Ovary (tissue), 9 donors: ENCODE results near the gene MED26. TPM values are rescaled to one million over a fixed set of nuclear protein-coding genes. Genes with fewer than 3 reads are reported as not detected.

ENCODE experiments used
- DNase-seq, 5 donors: peaks; one replicate each; pipeline ENCODE4 v3.0.0-alpha.2; 2019 to 2020
- H3K27ac ChIP-seq, 2 donors: fragments of 200-600 bp; one replicate each; pipeline versions ENCODE4 v1.5.1 to v1.8.0; 2019 to 2022
- H3K27me3 ChIP-seq: fragments of 200-600 bp; one replicate; pipeline ENCODE4 v1.8.0; 2022
- H3K36me3 ChIP-seq: fragments of 200-600 bp; sonication (generic); one replicate; pipeline ENCODE4 v1.5.1; 2019
- H3K4me1 ChIP-seq: one replicate; pipeline ENCODE4 v1.8.1; 2013; ENCODE audit warnings: mild to moderate bottlenecking, moderate library complexity; ENCODE audit not compliant: insufficient read depth
- H3K4me3 ChIP-seq: fragments of 200-600 bp; sonication (generic); one replicate; pipeline ENCODE4 v1.5.1; 2017
- H3K9me3 ChIP-seq, 2 donors: fragments of 200-600 bp in 1 of 2; sonication (generic) in 1 of 2; one replicate each; pipeline versions ENCODE4 v1.5.1 to v1.8.1; 2013 to 2019; ENCODE audit warnings: mild to moderate bottlenecking in 1 of 2, moderate library complexity in 1 of 2
- EP300 ChIP-seq: sonication (generic); formaldehyde crosslinking; IDR thresholded peaks from one replicate; pipeline ENCODE4 v1.6.1; 2017; ENCODE audit warnings: antibody characterized with exemption
- POLR2A ChIP-seq: fragments of 450-650 bp; IDR thresholded peaks from one replicate; pipeline ENCODE4 v1.6.1; 2017; ENCODE audit warnings: antibody characterized with exemption, mild to moderate bottlenecking, moderate library complexity
- WGBS, 3 donors: extraction: QIAGEN DNeasy Blood & Tissue Kit in 1 of 3; methylation state at CpG; one replicate each; pipeline versions ENCODE4 v1.1.5 to v1.1.7; 2013 to 2017; 5-methylcytosine and 5-hydroxymethylcytosine counted together
- intact Hi-C, 4 donors: fragments of 100-400 bp; cut with DNase I; formaldehyde crosslinking; loops; one replicate each; pipeline versions ENCODE4 v1.11.0 to v1.15.1; 2022 to 2023
- polyA plus RNA-seq, 2 donors: library from polyadenylated mRNA; stranded (reverse); fragments of 200-250 nt in 1 of 2; fragments of 350-450 nt in 1 of 2; fragmentation: Illumina TruSeq in 1 of 2; extraction: RNeasy Lipid Tissue Mini Kit (QIAGEN cat#74804) in 1 of 2; gene quantifications; one replicate each; pipeline ENCODE4 v1.2.3, GENCODE V29; 2013 to 2014
- total RNA-seq, 7 donors: library from RNA; depleted of rRNA in 2 of 7; stranded (reverse); fragments of >200 nt in 2 of 7; fragmentation: NEBNext Ultra II Directional in 3 of 7; extraction: Animal tissue kit (Norgen Biotek cat#: 25700) in 3 of 7; gene quantifications; one replicate each; pipeline versions ENCODE4 v1.1.0 to v1.2.4, GENCODE V29; 2016 to 2023
- TF ChIP-seq, protein P1 (sequence below), 3 donors: fragments of 450-650 bp in 2 of 3; fragments of 200-600 bp in 1 of 3; IDR thresholded peaks; one replicate each; pipeline versions ENCODE4 v1.5.1 to v1.8.0; 2016 to 2022; ENCODE audit warnings: antibody characterized with exemption in 3 of 3, mild to moderate bottlenecking in 1 of 3
- donor health status: DM: no; HTN: no; CAD: no; lungs with moderate emphysema.
- donor health status: DM: no; HTN: no; CAD: no.
- donor health status: Bipolar disorder and iron deficiency.
- donor health status: DM: yes; HTN: yes; CAD: no.
- donor health status: DM: no; HTN: no; CAD: no.
- donor health status: DM: yes; HTN: yes; CAD: no.

The MED26 gene
- total and polyA plus RNA-seq, 9 donors, result 3.0 to 13.2 (median 10.8) TPM

DNA sequence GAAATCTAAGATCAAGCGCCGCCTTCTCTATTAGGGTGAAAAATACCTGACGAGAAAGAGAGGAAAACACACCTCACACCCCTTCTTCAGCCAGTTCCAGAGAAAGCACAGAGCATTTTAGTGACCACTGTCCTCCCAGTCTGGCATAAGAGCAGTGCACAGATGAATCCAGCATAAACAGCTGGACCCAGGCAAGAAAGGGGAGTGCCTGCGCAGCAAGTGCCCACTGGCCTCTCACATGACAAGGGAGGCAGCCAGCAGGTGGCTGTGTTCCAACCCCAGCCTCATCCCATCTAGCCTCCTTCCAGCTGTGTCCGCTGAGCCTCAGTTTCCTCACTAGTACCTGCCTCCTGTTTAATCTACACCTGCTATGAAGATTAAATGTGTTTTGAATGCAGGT, 8.0 kb downstream of the MED26 start:
- intact Hi-C loops, result loop anchor here in 1 of 4 donors (5.0 kb wide), 1 partner anchor 33 kb away; no protein-coding TSS in a partner anchor
- H3K27ac ChIP-seq, result no peak overlapping the region
- 81 to 85% (median 82%) methylated on average over 5 of the region's 5 CpGs for WGBS, 3 donors
- H3K27me3 ChIP-seq, result no peaks in the 10 kb centered on the region
- H3K36me3 ChIP-seq, result no peaks in the 10 kb centered on the region
- peak in 1 of 5 donors; percentile 30 for DNase-seq
- H3K9me3 ChIP-seq, result no peaks in the 10 kb centered on the region
- no peak for TF ChIP-seq POLR2A
- TF ChIP-seq EP300, result no peak
- TF ChIP-seq, protein P1, sequence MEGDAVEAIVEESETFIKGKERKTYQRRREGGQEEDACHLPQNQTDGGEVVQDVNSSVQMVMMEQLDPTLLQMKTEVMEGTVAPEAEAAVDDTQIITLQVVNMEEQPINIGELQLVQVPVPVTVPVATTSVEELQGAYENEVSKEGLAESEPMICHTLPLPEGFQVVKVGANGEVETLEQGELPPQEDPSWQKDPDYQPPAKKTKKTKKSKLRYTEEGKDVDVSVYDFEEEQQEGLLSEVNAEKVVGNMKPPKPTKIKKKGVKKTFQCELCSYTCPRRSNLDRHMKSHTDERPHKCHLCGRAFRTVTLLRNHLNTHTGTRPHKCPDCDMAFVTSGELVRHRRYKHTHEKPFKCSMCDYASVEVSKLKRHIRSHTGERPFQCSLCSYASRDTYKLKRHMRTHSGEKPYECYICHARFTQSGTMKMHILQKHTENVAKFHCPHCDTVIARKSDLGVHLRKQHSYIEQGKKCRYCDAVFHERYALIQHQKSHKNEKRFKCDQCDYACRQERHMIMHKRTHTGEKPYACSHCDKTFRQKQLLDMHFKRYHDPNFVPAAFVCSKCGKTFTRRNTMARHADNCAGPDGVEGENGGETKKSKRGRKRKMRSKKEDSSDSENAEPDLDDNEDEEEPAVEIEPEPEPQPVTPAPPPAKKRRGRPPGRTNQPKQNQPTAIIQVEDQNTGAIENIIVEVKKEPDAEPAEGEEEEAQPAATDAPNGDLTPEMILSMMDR (IDR thresholded peaks at IDR 0.05), result no peak
- H3K4me3 ChIP-seq, result no peak overlapping the region
- H3K4me1 ChIP-seq, result peaks cover 12% of the 10 kb centered on the region

DNA sequence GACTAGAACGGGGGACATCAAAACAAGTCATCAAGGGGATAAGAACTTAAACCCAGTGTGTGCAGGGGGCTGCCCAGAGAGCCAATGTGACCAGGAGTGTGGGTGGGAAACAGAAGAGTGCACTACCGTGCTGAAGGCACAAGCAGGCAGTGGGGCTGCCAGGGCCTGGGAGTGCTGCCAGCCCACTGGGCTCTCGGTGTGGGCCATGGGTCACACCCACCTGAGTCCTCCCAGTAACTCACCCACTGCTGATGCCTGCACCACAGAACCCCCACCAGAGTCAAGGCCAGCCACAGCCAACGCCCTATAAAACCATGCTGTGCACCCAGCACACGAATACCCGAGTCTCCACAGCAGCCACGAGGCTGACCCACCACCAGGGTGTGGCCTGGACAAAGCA, 8.5 kb downstream of the MED26 start:
- no peaks in the 10 kb centered on the region for H3K36me3 ChIP-seq
- no peak overlapping the region for H3K27ac ChIP-seq
- DNase-seq, result no peak
- no peaks in the 10 kb centered on the region for H3K27me3 ChIP-seq
- WGBS, 3 donors, result 40 to 56% (median 42%) methylated on average over 7 of the region's 7 CpGs
- intact Hi-C loops, result no loop called here
- no peaks in the 10 kb centered on the region for H3K9me3 ChIP-seq
- no peak overlapping the region for H3K4me3 ChIP-seq
- TF ChIP-seq, protein P1 (IDR thresholded peaks at IDR 0.05), result no peak
- H3K4me1 ChIP-seq, result peaks cover 12% of the 10 kb centered on the region

DNA sequence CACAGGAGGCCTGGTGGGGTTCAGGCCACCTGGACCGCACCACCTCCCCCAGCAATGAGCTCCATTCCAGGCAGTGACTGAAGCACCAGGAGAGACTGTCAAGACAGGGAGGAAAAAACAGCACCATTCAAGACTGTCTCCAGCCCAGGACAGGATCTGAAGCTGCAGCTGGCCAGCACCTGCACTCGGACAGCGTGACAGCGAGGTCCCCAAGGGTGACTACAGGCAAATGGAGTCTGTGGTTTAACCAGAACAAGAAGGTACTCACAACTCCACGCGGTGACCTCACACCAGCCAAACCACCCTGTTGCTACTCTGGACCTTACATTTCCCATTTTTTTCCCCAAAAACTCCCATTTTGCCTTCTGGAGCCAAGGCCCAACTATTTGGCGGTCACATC, 9.8 kb downstream of the MED26 start:
- intact Hi-C loops, result no loop called here
- no peaks in the 10 kb centered on the region for H3K27me3 ChIP-seq
- H3K4me1 ChIP-seq, result peaks cover 12% of the 10 kb centered on the region
- no peak for DNase-seq
- H3K36me3 ChIP-seq, result no peaks in the 10 kb centered on the region
- no peaks in the 10 kb centered on the region for H3K9me3 ChIP-seq
- no peak overlapping the region for H3K4me3 ChIP-seq
- no peak overlapping the region for H3K27ac ChIP-seq
- 93 to 97% (median 94%) methylated on average over 7 of the region's 7 CpGs for WGBS, 3 donors
- TF ChIP-seq EP300, result no peak
- TF ChIP-seq, protein P1 (IDR thresholded peaks at IDR 0.05), result no peak
- no peak for TF ChIP-seq POLR2A

GRCh38 chr19:16615808-16616207, 12.2 kb downstream of the MED26 start:
- H3K9me3 ChIP-seq, result no peaks in the 10 kb centered on the region
- TF ChIP-seq, protein P1 (IDR thresholded peaks at IDR 0.05), result no peak
- TF ChIP-seq POLR2A, result no peak
- TF ChIP-seq EP300, result no peak
- no peak overlapping the region for H3K27ac ChIP-seq
- H3K27me3 ChIP-seq, result no peaks in the 10 kb centered on the region
- WGBS, 3 donors, result 30 to 47% (median 38%) methylated on average over 1 of the region's 1 CpG
- no peak overlapping the region for H3K4me3 ChIP-seq
- H3K36me3 ChIP-seq, result no peaks in the 10 kb centered on the region
- no peak for DNase-seq
- intact Hi-C loops, result no loop called here
- H3K4me1 ChIP-seq, result peaks cover 15% of the 10 kb centered on the region

- Histone ChIP-seq H3K36me3 (no peaks in the 10 kb centered on the region), H3K9me3 (no peaks in the 10 kb centered on the region), H3K4me1 (peaks cover 12% of the 10 kb centered on the region), H3K27ac (no peak overlapping the region), H3K4me3 (no peak overlapping the region), H3K27me3 (no peaks in the 10 kb centered on the region)
- no peak for DNase-seq
- intact Hi-C loops, result no loop called here
- TF ChIP-seq POLR2A, result no peak
- TF ChIP-seq, protein P1 (IDR thresholded peaks at IDR 0.05), result no peak
- no peak for TF ChIP-seq EP300
- WGBS, 3 donors, result 60 to 63% (median 60%) methylated on average over 2 of the region's 2 CpGs
These were observed 13.1 kb downstream of the MED26 start for GRCh38 chr19:16614941-16615340.
